Measurements from ENCODE around the gene CPT1C.
A peak's percentile ranks its signal among the peaks of the same experiment; 100 is the strongest.

CPT1C gene

DNA sequence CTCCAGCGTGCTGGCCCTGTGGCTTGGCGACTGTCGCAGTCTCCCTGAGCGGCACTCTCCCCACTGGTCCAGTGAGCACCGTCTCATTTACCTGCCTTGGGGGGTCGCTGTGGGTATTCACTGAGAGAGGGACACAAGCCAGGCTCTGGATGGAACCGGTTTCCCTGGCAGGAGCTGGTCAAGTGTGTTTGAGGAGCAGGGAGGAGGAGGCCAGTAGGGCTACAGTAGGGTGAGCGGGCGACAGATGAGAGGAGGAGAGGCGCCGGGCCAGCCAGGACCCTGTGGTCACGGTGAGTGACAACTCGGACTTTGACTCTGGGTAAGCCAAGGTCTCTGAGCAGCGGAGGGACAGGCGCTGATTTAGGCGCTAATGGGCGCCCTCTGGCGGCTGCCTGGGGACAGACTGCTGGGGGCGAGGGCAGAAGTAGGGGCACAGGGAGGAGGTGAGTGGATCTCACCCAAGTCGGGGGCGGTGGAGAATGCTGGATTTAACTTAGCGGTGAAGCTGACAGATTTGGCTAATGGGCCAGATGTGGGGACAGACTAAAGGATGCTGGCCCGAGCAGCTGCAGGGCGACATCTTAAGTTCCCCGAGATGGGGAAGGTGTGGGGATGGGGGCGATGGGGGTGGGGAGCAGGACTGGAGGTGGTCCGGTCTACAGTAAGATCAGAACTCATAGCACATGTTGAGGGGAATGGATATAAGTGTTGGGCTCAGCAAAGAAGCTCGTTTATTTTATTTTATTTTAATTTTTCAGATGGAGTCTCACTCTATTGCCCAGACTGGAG lies 18.6 kb upstream of the CPT1C start:
- no peaks in the 10 kb centered on the region for H3K9me3 ChIP-seq (ENCODE audit: insufficient read depth, low read length)
- no peak for TF ChIP-seq YY1 (IDR thresholded peaks at IDR 0.05; ENCODE audit: insufficient read depth, insufficient read length)
- TF ChIP-seq SUZ12 (IDR thresholded peaks at IDR 0.05; ENCODE audit: extremely low read depth, insufficient read depth, insufficient read length) = no peak
- H3K36me3 ChIP-seq (ENCODE audit: insufficient read depth, insufficient read length, low read length) = peaks cover 46% of the 10 kb centered on the region
- H3K9ac ChIP-seq (ENCODE audit: insufficient read length, low read depth) = peak overlapping the region; percentile 67
- H3K4me1 ChIP-seq (ENCODE audit: insufficient read depth, insufficient read length) = peaks cover 8% of the 10 kb centered on the region
- no peak overlapping the region for H3K4me3 ChIP-seq (ENCODE audit: insufficient read length, low read depth)
- no peak for DNase-seq (ENCODE audit: low read depth, low spot score)
- H3K27me3 ChIP-seq (ENCODE audit: insufficient read depth, insufficient read length) = no peaks in the 10 kb centered on the region

GRCh38 chr19:49676136-49676783 lies 14.7 kb upstream of the CPT1C start:
- Histone ChIP-seq H3K9ac (ENCODE audit: insufficient read length, low read depth) (peak overlapping the region; percentile 86), H3K9me3 (ENCODE audit: insufficient read depth, low read length) (no peaks in the 10 kb centered on the region), H3K27me3 (ENCODE audit: insufficient read depth, insufficient read length) (no peaks in the 10 kb centered on the region), H3K4me3 (ENCODE audit: insufficient read length, low read depth) (peak overlapping the region; percentile 72), H3K4me1 (ENCODE audit: insufficient read depth, insufficient read length) (peaks cover 11% of the 10 kb centered on the region), H3K36me3 (ENCODE audit: insufficient read depth, insufficient read length, low read length) (peaks cover 35% of the 10 kb centered on the region)
- DNase-seq (ENCODE audit: low read depth, low spot score) = peak; percentile 83
- no peak for TF ChIP-seq ZNF274 (IDR thresholded peaks at IDR 0.05; ENCODE audit: low read depth, low read length)
- no peak for TF ChIP-seq SUZ12 (IDR thresholded peaks at IDR 0.05; ENCODE audit: extremely low read depth, insufficient read depth, insufficient read length)
- TF ChIP-seq YY1 (IDR thresholded peaks at IDR 0.05; ENCODE audit: insufficient read depth, insufficient read length) = no peak

DNA sequence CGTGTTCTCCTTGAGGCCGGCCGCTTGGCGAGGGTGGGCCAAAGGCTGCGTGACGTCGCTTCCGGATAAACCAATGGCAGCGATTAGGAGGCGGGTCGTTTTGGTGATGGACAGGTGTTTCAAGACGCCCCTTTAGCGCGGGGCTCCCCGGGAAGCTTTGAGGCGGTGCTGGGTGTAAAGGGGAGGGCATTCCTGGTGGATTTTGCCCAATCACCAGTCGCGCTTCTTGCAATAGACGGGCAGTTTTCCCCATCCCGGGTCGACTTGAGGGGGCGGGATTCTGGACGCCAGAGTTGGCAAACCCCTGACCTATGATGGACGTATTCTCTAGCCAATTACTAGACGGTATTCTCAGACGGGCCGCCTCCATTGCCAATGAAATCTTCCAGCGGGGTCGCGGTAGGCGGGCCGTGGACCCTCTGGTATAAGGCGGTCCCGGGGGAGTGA lies 14.1 kb upstream of the CPT1C start:
- Histone ChIP-seq H3K36me3 (ENCODE audit: insufficient read depth, insufficient read length, low read length) (peaks cover 35% of the 10 kb centered on the region), H3K4me3 (ENCODE audit: insufficient read length, low read depth) (peak overlapping the region; percentile 98), H3K9me3 (ENCODE audit: insufficient read depth, low read length) (no peaks in the 10 kb centered on the region), H3K27me3 (ENCODE audit: insufficient read depth, insufficient read length) (no peaks in the 10 kb centered on the region), H3K4me1 (ENCODE audit: insufficient read depth, insufficient read length) (peaks cover 6% of the 10 kb centered on the region), H3K9ac (ENCODE audit: insufficient read length, low read depth) (peak overlapping the region; percentile 99)
- TF ChIP-seq YY1 (IDR thresholded peaks at IDR 0.05; ENCODE audit: insufficient read depth, insufficient read length) (no peak), SUZ12 (IDR thresholded peaks at IDR 0.05; ENCODE audit: extremely low read depth, insufficient read depth, insufficient read length) (no peak), ZNF274 (IDR thresholded peaks at IDR 0.05; ENCODE audit: low read depth, low read length) (no peak)
- DNase-seq (ENCODE audit: low read depth, low spot score) = peak; percentile 98

- no peak for DNase-seq (ENCODE audit: low read depth, low spot score)
- Histone ChIP-seq H3K4me3 (ENCODE audit: insufficient read length, low read depth) (peak within 1 kb of the TSS; percentile 98), H3K36me3 (ENCODE audit: insufficient read depth, insufficient read length, low read length) (peaks cover 40% of the 10 kb centered on the region), H3K27me3 (ENCODE audit: insufficient read depth, insufficient read length) (no peaks in the 10 kb centered on the region), H3K4me1 (ENCODE audit: insufficient read depth, insufficient read length) (peaks cover 4% of the 10 kb centered on the region), H3K9ac (ENCODE audit: insufficient read length, low read depth) (peak within 1 kb of the TSS; percentile 99), H3K9me3 (ENCODE audit: insufficient read depth, low read length) (no peaks in the 10 kb centered on the region)
- TF ChIP-seq SUZ12 (IDR thresholded peaks at IDR 0.05; ENCODE audit: extremely low read depth, insufficient read depth, insufficient read length) (no peak), YY1 (IDR thresholded peaks at IDR 0.05; ENCODE audit: insufficient read depth, insufficient read length) (peak; percentile 23)
These were observed 13.6 kb upstream of the CPT1C start, which contains the start of gene PRMT1 for GRCh38 chr19:49677231-49677900. PRMT1 (plus strand) TSS chr19:49677271; CDS start chr19:49677281, 10 bp downstream.

DNA sequence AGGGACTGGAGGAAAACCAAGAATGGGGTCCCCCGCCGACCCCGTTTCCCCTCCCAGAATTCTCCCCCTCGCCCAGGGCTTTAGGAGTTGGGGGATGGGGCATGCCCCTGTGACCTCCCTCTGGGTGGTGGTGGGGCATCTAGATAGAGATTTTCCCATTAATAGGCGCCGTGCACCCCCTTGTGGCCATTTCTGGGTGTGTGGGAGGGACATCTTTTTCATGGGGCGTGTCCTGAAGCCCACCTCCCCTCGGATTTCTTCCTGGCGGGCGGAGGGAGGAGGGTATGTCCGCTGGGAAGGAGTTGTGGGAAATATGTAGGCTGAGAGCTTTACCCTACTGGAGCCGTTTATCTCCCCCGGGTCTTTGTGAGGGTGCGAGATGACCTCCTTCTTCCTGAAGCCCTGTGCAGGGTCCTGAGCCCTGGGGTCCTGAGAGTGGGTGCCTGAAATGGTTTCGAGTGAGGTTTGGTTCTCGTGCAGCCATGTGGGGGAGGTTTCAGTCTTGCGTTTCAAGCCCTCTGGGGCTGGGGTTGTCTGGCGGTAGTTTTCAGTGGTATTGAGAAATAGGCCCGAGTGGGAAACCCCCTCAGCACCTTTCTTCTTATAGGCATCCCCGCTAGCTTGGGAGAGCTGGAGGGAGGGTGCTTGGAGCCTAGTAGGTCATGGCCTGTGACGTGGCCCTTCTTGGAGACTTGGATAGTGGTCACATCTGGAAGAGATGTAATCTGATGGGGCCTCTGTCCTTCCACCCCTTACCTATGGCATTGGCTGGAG lies 12.8 kb upstream of the CPT1C start:
- Histone ChIP-seq H3K27me3 (ENCODE audit: insufficient read depth, insufficient read length) (no peaks in the 10 kb centered on the region), H3K4me3 (ENCODE audit: insufficient read length, low read depth) (peak overlapping the region; percentile 98), H3K9ac (ENCODE audit: insufficient read length, low read depth) (peak overlapping the region; percentile 99), H3K4me1 (ENCODE audit: insufficient read depth, insufficient read length) (peaks cover 4% of the 10 kb centered on the region), H3K9me3 (ENCODE audit: insufficient read depth, low read length) (no peaks in the 10 kb centered on the region), H3K36me3 (ENCODE audit: insufficient read depth, insufficient read length, low read length) (peaks cover 46% of the 10 kb centered on the region)
- no peak for TF ChIP-seq YY1 (IDR thresholded peaks at IDR 0.05; ENCODE audit: insufficient read depth, insufficient read length)
- no peak for TF ChIP-seq SUZ12 (IDR thresholded peaks at IDR 0.05; ENCODE audit: extremely low read depth, insufficient read depth, insufficient read length)
- no peak for TF ChIP-seq ZNF274 (IDR thresholded peaks at IDR 0.05; ENCODE audit: low read depth, low read length)
- DNase-seq (ENCODE audit: low read depth, low spot score) = peak; percentile 69

GRCh38 chr19:49678985-49679770 lies 11.7 kb upstream of the CPT1C start:
- no peak overlapping the region for H3K4me3 ChIP-seq (ENCODE audit: insufficient read length, low read depth)
- no peak overlapping the region for H3K9ac ChIP-seq (ENCODE audit: insufficient read length, low read depth)
- peaks cover 46% of the 10 kb centered on the region for H3K36me3 ChIP-seq (ENCODE audit: insufficient read depth, insufficient read length, low read length)
- no peak for DNase-seq (ENCODE audit: low read depth, low spot score)
- no peaks in the 10 kb centered on the region for H3K9me3 ChIP-seq (ENCODE audit: insufficient read depth, low read length)
- peaks cover 8% of the 10 kb centered on the region for H3K4me1 ChIP-seq (ENCODE audit: insufficient read depth, insufficient read length)
- TF ChIP-seq SUZ12 (IDR thresholded peaks at IDR 0.05; ENCODE audit: extremely low read depth, insufficient read depth, insufficient read length) (no peak), ZNF274 (IDR thresholded peaks at IDR 0.05; ENCODE audit: low read depth, low read length) (no peak), YY1 (IDR thresholded peaks at IDR 0.05; ENCODE audit: insufficient read depth, insufficient read length) (no peak)
- H3K27me3 ChIP-seq (ENCODE audit: insufficient read depth, insufficient read length) = no peaks in the 10 kb centered on the region
